ENCODE results near the gene CCDC195. TPM values are rescaled to one million over a fixed set of nuclear protein-coding genes. Genes with fewer than 3 reads are reported as not detected.

CCDC195 gene
- total and polyA plus RNA-seq, 9 donors = not detected

GRCh38 chr2:224729435-224729834 lies 13.3 kb upstream of the CCDC195 start:
- no peak for TF ChIP-seq EP300 (IDR thresholded peaks at IDR 0.05)
- intact Hi-C loops (cut with DNase I) = no loop called here
- H3K4me1 ChIP-seq (ENCODE audit: insufficient read depth) = no peaks in the 10 kb centered on the region
- WGBS, 3 donors = 84 to 96% (median 90%) methylated on average over 1 of the region's 1 CpG
- H3K27me3 ChIP-seq = no peaks in the 10 kb centered on the region
- H3K36me3 ChIP-seq = no peaks in the 10 kb centered on the region
- H3K4me3 ChIP-seq = no peak overlapping the region
- H3K9me3 ChIP-seq = no peaks in the 10 kb centered on the region
- no peak overlapping the region for H3K27ac ChIP-seq
- DNase-seq = no peak

- DNase-seq = no peak
- no peaks in the 10 kb centered on the region for H3K36me3 ChIP-seq
- intact Hi-C loops (cut with DNase I) = no loop called here
- H3K4me1 ChIP-seq (ENCODE audit: insufficient read depth) = no peaks in the 10 kb centered on the region
- no peak overlapping the region for H3K4me3 ChIP-seq
- H3K27ac ChIP-seq = no peak overlapping the region
- H3K9me3 ChIP-seq = no peaks in the 10 kb centered on the region
- TF ChIP-seq EP300 (IDR thresholded peaks at IDR 0.05) (no peak), POLR2A (IDR thresholded peaks at IDR 0.05) (no peak)
- TF ChIP-seq, protein P1, sequence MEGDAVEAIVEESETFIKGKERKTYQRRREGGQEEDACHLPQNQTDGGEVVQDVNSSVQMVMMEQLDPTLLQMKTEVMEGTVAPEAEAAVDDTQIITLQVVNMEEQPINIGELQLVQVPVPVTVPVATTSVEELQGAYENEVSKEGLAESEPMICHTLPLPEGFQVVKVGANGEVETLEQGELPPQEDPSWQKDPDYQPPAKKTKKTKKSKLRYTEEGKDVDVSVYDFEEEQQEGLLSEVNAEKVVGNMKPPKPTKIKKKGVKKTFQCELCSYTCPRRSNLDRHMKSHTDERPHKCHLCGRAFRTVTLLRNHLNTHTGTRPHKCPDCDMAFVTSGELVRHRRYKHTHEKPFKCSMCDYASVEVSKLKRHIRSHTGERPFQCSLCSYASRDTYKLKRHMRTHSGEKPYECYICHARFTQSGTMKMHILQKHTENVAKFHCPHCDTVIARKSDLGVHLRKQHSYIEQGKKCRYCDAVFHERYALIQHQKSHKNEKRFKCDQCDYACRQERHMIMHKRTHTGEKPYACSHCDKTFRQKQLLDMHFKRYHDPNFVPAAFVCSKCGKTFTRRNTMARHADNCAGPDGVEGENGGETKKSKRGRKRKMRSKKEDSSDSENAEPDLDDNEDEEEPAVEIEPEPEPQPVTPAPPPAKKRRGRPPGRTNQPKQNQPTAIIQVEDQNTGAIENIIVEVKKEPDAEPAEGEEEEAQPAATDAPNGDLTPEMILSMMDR (IDR thresholded peaks at IDR 0.05) = no peak
- WGBS, 3 donors = 81 to 92% (median 91%) methylated on average over 2 of the region's 2 CpGs
- H3K27me3 ChIP-seq = no peaks in the 10 kb centered on the region
These were observed 8.2 kb upstream of the CCDC195 start for GRCh38 chr2:224724331-224724730.

GRCh38 chr2:224723586-224724217 lies 7.5 kb upstream of the CCDC195 start:
- Histone ChIP-seq H3K36me3 (no peaks in the 10 kb centered on the region), H3K27ac (no peak overlapping the region), H3K9me3 (no peaks in the 10 kb centered on the region), H3K4me1 (ENCODE audit: insufficient read depth) (no peaks in the 10 kb centered on the region), H3K27me3 (no peaks in the 10 kb centered on the region), H3K4me3 (no peak overlapping the region)
- DNase-seq = no peak
- WGBS, 3 donors = 55 to 64% (median 59%) methylated on average over 2 of the region's 2 CpGs
- intact Hi-C loops (cut with DNase I) = no loop called here
- TF ChIP-seq, protein P1 (IDR thresholded peaks at IDR 0.05) = no peak
- no peak for TF ChIP-seq EP300 (IDR thresholded peaks at IDR 0.05)
- TF ChIP-seq POLR2A (IDR thresholded peaks at IDR 0.05) = no peak

DNA sequence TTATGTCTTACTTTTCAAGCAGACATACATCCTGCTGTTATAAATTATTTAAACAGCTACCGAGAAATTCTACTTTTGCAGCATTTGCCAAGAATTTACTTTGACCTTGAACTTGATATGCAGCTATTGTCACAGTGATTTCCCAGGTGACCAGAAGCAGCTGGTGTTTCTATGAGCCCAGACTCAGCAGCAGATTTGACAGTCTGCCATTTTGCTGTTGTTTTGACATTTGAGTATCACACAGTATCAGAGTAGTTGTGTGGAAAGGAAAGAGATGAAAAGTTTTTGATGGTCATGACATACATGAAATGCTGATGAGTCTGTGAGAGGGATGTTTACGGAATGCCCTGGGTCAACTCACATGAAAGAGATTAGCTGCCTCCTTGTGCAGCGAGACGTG lies 6.6 kb upstream of the CCDC195 start:
- TF ChIP-seq POLR2A (IDR thresholded peaks at IDR 0.05) (no peak), EP300 (IDR thresholded peaks at IDR 0.05) (no peak)
- TF ChIP-seq, protein P1 (IDR thresholded peaks at IDR 0.05) = no peak
- Histone ChIP-seq H3K4me3 (no peak overlapping the region), H3K9me3 (no peaks in the 10 kb centered on the region), H3K4me1 (ENCODE audit: insufficient read depth) (no peaks in the 10 kb centered on the region), H3K27ac (no peak overlapping the region), H3K27me3 (no peaks in the 10 kb centered on the region), H3K36me3 (no peaks in the 10 kb centered on the region)
- DNase-seq = no peak
- WGBS, 3 donors = 54 to 67% (median 66%) methylated on average over 4 of the region's 4 CpGs
- intact Hi-C loops (cut with DNase I) = no loop called here

GRCh38 chr2:224722250-224722649 lies 6.1 kb upstream of the CCDC195 start:
- no peaks in the 10 kb centered on the region for H3K27me3 ChIP-seq
- H3K4me1 ChIP-seq (ENCODE audit: insufficient read depth) = no peaks in the 10 kb centered on the region
- no peaks in the 10 kb centered on the region for H3K36me3 ChIP-seq
- H3K4me3 ChIP-seq = no peak overlapping the region
- intact Hi-C loops (cut with DNase I) = no loop called here
- TF ChIP-seq, protein P1 (IDR thresholded peaks at IDR 0.05) = no peak
- no peak for TF ChIP-seq POLR2A (IDR thresholded peaks at IDR 0.05)
- TF ChIP-seq EP300 (IDR thresholded peaks at IDR 0.05) = no peak
- WGBS, 3 donors = 39 to 48% (median 44%) methylated on average over 3 of the region's 3 CpGs
- H3K27ac ChIP-seq = no peak overlapping the region
- no peak for DNase-seq
- H3K9me3 ChIP-seq = no peaks in the 10 kb centered on the region

All from ovary (tissue), 9 donors.